Calu3 (cell line): ENCODE measurements around the gene JAKMIP3. TPM values are rescaled to one million over a fixed set of nuclear protein-coding genes. Genes with fewer than 3 reads are reported as not detected.

Source experiments
- BruUV-seq: library from RNA; stranded (reverse); fragments of 400-500 nt; replicated peaks from 2 replicates; lab custom pipeline; 2021; lab: Mats Ljungman, UMichigan
- CTCF ChIA-PET: fragments of 300-600 bp; sonication (Branson Sonifier 250); formaldehyde crosslinking; loops from one replicate; lab custom pipeline; 2022; ENCODE audit warnings: antibody characterized with exemption; lab: Charles Lee
- DNase-seq: peaks from one replicate; pipeline ENCODE4 v3.0.0; 2022
- H3K27ac Mint-ChIP-seq: one replicate; pipeline ENCODE4 v1.8.0; 2022; ENCODE audit warnings: mixed read lengths; ENCODE audit not compliant: unreplicated experiment
- H3K27me3 Mint-ChIP-seq: one replicate; pipeline ENCODE4 v1.8.0; 2022; ENCODE audit warnings: mixed read lengths; ENCODE audit not compliant: unreplicated experiment
- H3K36me3 Mint-ChIP-seq: one replicate; pipeline ENCODE4 v1.8.0; 2022; ENCODE audit warnings: mild to moderate bottlenecking, moderate library complexity, mixed read lengths; ENCODE audit not compliant: insufficient read depth, unreplicated experiment
- H3K4me1 Mint-ChIP-seq: one replicate; pipeline ENCODE4 v1.8.0; 2022; ENCODE audit warnings: mild to moderate bottlenecking, low read depth, mixed read lengths; ENCODE audit not compliant: unreplicated experiment
- H3K4me3 Mint-ChIP-seq: one replicate; pipeline ENCODE4 v1.8.0; 2022; ENCODE audit warnings: mild to moderate bottlenecking, low read depth, moderate library complexity, mixed read lengths; ENCODE audit not compliant: unreplicated experiment
- H3K9me3 Mint-ChIP-seq: one replicate; pipeline ENCODE4 v1.8.0; 2022; ENCODE audit warnings: low read depth, mixed read lengths; ENCODE audit not compliant: unreplicated experiment
- intact Hi-C: fragments of 100-400 bp; cut with micrococcal nuclease; formaldehyde crosslinking; loops from one replicate; pipeline ENCODE4 v1.10.0; 2022; ENCODE audit not compliant: unreplicated experiment
- total RNA-seq: library from RNA; stranded (reverse); gene quantifications from 2 replicates; pipeline ENCODE4 v1.2.3, GENCODE V29; 2022
- TF ChIP-seq, protein P1 (sequence below): fragments of 200-600 bp; IDR thresholded peaks from one replicate; pipeline ENCODE4 v1.8.0; 2022; ENCODE audit warnings: antibody characterized with exemption; ENCODE audit not compliant: unreplicated experiment

The JAKMIP3 gene
- total RNA-seq, 1 experiment from 2014 or later: 0.05 TPM

DNA sequence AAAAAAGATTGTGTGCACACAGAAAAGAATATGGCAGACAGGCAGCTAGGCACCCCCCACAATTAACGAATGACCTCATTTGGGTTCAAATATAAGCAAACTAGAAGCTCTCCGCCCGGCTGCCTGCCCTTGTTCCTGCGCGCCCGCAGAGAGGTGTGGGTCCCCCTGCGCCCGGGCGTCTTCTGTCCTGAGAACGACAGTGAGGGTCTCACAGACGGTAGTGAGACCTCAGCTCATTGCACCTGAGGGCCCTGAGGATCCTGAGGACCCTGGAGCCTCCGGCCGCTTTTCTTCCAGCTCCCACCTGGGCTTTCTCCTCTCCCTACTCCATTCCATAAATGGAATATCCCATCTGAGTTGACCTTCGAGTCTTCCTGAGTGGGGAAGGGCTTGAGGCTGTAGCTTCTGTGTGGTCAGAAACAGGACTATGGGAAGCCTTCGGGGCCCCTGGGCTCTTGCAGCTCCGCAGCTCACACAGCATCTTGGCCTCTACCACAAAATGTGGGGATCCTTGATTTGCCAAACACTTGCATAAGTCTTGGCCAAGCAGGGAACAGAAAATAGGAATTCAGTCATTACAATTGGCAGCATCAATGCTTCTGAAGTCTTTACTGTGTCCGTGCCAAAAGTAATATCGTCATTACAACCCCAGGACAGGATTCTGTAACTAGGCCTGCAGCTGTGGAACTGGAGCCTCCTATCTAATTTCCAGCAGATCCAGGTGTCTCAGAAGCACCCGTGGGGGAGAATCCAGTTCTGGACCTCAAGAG, 43.8 kb downstream of the JAKMIP3 start:
- Mint-ChIP-seq H3K27me3 (peaks cover 43% of the 10 kb centered on the region), H3K27ac (no peak overlapping the region), H3K36me3 (no peaks in the 10 kb centered on the region), H3K9me3 (no peaks in the 10 kb centered on the region), H3K4me3 (no peak overlapping the region), H3K4me1 (no peaks in the 10 kb centered on the region)
- CTCF ChIA-PET: no interaction called here
- TF ChIP-seq, protein P1, sequence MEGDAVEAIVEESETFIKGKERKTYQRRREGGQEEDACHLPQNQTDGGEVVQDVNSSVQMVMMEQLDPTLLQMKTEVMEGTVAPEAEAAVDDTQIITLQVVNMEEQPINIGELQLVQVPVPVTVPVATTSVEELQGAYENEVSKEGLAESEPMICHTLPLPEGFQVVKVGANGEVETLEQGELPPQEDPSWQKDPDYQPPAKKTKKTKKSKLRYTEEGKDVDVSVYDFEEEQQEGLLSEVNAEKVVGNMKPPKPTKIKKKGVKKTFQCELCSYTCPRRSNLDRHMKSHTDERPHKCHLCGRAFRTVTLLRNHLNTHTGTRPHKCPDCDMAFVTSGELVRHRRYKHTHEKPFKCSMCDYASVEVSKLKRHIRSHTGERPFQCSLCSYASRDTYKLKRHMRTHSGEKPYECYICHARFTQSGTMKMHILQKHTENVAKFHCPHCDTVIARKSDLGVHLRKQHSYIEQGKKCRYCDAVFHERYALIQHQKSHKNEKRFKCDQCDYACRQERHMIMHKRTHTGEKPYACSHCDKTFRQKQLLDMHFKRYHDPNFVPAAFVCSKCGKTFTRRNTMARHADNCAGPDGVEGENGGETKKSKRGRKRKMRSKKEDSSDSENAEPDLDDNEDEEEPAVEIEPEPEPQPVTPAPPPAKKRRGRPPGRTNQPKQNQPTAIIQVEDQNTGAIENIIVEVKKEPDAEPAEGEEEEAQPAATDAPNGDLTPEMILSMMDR: no peak
- BruUV-seq: no TSS peak
- DNase-seq: no peak
- intact Hi-C loops: no loop called here

DNA sequence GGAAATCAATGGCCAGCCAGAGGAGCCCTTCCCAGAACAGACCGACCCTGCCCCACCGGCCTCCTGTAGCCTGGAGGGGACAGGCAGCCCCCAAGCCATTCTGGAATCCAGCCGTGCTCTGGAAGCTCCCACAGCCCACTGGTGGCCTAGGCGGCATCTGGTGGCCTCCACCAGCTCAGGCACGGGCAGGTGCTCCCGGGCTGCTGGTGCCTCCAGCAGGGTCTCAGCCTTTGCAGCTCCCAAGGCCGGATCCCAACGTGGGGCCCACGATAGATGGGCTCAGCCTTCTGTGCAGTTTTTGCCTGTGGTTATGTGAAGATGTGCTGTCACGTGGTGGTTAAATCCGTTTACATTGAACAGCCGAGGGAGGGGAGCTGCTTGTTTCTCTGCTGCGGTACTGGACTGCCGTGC, 44.4 kb downstream of the JAKMIP3 start:
- H3K4me1 Mint-ChIP-seq: no peaks in the 10 kb centered on the region
- no TSS peak for BruUV-seq
- no peaks in the 10 kb centered on the region for H3K36me3 Mint-ChIP-seq
- TF ChIP-seq, protein P1: no peak
- peaks cover 43% of the 10 kb centered on the region for H3K27me3 Mint-ChIP-seq
- no peaks in the 10 kb centered on the region for H3K9me3 Mint-ChIP-seq
- H3K27ac Mint-ChIP-seq: no peak overlapping the region
- DNase-seq: no peak
- CTCF ChIA-PET: no interaction called here
- no peak overlapping the region for H3K4me3 Mint-ChIP-seq
- intact Hi-C loops: no loop called here

- CTCF ChIA-PET: interaction anchor here (0.6 kb wide), 1 partner anchor 221 kb away, joined by 3 read pairs; no protein-coding TSS in a partner anchor
- Mint-ChIP-seq H3K4me1 (no peaks in the 10 kb centered on the region), H3K9me3 (no peaks in the 10 kb centered on the region), H3K27ac (no peak overlapping the region), H3K27me3 (peaks cover 43% of the 10 kb centered on the region), H3K4me3 (no peak overlapping the region), H3K36me3 (no peaks in the 10 kb centered on the region)
- no peak for DNase-seq
- BruUV-seq: no TSS peak
- intact Hi-C loops: no loop called here
- TF ChIP-seq, protein P1: no peak
These were observed 45.0 kb downstream of the JAKMIP3 start for GRCh38 chr10:132110713-132111112.

- DNase-seq: no peak
- Mint-ChIP-seq H3K4me1 (no peaks in the 10 kb centered on the region), H3K4me3 (no peak overlapping the region), H3K36me3 (no peaks in the 10 kb centered on the region), H3K9me3 (no peaks in the 10 kb centered on the region), H3K27me3 (peaks cover 43% of the 10 kb centered on the region), H3K27ac (no peak overlapping the region)
- CTCF ChIA-PET: interaction anchor here (0.6 kb wide), 1 partner anchor 220 kb away, joined by 3 read pairs; no protein-coding TSS in a partner anchor
- intact Hi-C loops: no loop called here
- BruUV-seq: no TSS peak
- TF ChIP-seq, protein P1: no peak
These were observed 45.5 kb downstream of the JAKMIP3 start for GRCh38 chr10:132111121-132111731.
